Fibroblast of lung (primary cell): ENCODE measurements around the gene EHHADH. TPM values are rescaled to one million over a fixed set of nuclear protein-coding genes. Genes with fewer than 3 reads are reported as not detected.
A peak's percentile ranks its signal among the peaks of the same experiment; 100 is the strongest.

Source experiments
- DNase-seq, 2 donors: peaks; one replicate each; pipeline versions ENCODE4 v3.0.0 to v3.0.0-alpha.2; 2010; ENCODE audit warnings: low read depth in 2 of 2
- H2AFZ ChIP-seq: 2 replicates; pipeline ENCODE4 v1.5.1; 2012; ENCODE audit warnings: low read length, control low read depth, inconsistent platforms
- H3K27ac ChIP-seq: 2 replicates; pipeline ENCODE4 v1.5.1; 2011; ENCODE audit warnings: low read length, control low read depth; ENCODE audit not compliant: insufficient read depth
- H3K27me3 ChIP-seq: 2 replicates; pipeline ENCODE4 v1.5.1; 2011; ENCODE audit warnings: mild to moderate bottlenecking, low read length; ENCODE audit not compliant: control insufficient read depth, insufficient read depth
- H3K36me3 ChIP-seq: 2 replicates; pipeline ENCODE4 v1.5.1; 2011; ENCODE audit warnings: low read length; ENCODE audit not compliant: control insufficient read depth, insufficient read depth
- H3K4me1 ChIP-seq: 2 replicates; pipeline ENCODE4 v1.5.1; 2011; ENCODE audit warnings: low read length; ENCODE audit not compliant: control insufficient read depth, insufficient read depth; ENCODE audit errors: extremely low read depth
- H3K4me2 ChIP-seq: 2 replicates; pipeline ENCODE4 v1.5.1; 2011; ENCODE audit warnings: low read length, control low read depth; ENCODE audit not compliant: insufficient read depth; ENCODE audit errors: extremely low read depth
- H3K4me3 ChIP-seq, 4 experiments: fragments of 200-600 bp in 1 of 4; sonication (generic) in 1 of 4; replicated peaks in 1 of 4; 2 replicates each; pipeline ENCODE4 v1.5.1; 2011 to 2016; ENCODE audit warnings: low read length in 4 of 4, low read depth in 3 of 4, mild to moderate bottlenecking in 3 of 4, control low read depth in 2 of 4, inconsistent platforms in 1 of 4, mixed read lengths in 1 of 4; ENCODE audit not compliant: insufficient read depth in 1 of 4; ENCODE audit errors: control extremely low read depth in 1 of 4
- H3K79me2 ChIP-seq: 2 replicates; pipeline ENCODE4 v1.5.1; 2012; ENCODE audit warnings: mild to moderate bottlenecking, low read length, inconsistent platforms; ENCODE audit not compliant: control insufficient read depth, insufficient read depth
- H3K9ac ChIP-seq: 2 replicates; pipeline ENCODE4 v1.5.1; 2011; ENCODE audit warnings: mild to moderate bottlenecking, low read length, control low read depth; ENCODE audit not compliant: insufficient read depth
- H3K9me3 ChIP-seq: 2 replicates; pipeline ENCODE4 v1.5.1; 2012; ENCODE audit warnings: low read depth, low read length; ENCODE audit not compliant: control insufficient read depth, insufficient read depth
- H4K20me1 ChIP-seq: 2 replicates; pipeline ENCODE4 v1.5.1; 2011; ENCODE audit warnings: low read length; ENCODE audit not compliant: control insufficient read depth, insufficient read depth; ENCODE audit errors: extremely low read depth
- EZH2 ChIP-seq: IDR thresholded peaks from 2 replicates; pipeline ENCODE4 v1.5.1; 2012; ENCODE audit warnings: low read length, control low read depth, mild to moderate bottlenecking; ENCODE audit errors: missing control alignments
- polyA plus RNA-seq, 2 donors: library from polyadenylated mRNA; depleted of rRNA in 1 of 2; stranded (reverse) in 1 of 2; unstranded in 1 of 2; fragments of >200 nt; gene quantifications; 2 replicates each; pipeline ENCODE4 v1.2.1, GENCODE V29; 2011 to 2012; ENCODE audit warnings: missing spikeins in 1 of 2
- total RNA-seq: library from RNA; depleted of rRNA; stranded (reverse); fragments of >200 nt; gene quantifications from 2 replicates; pipeline ENCODE4 v1.2.1, GENCODE V29; 2014
- TF ChIP-seq, protein P1 (sequence below), 2 donors: IDR thresholded peaks in 1 of 2; conservative IDR thresholded peaks in 1 of 2; 1 replicate in 1 of 2; 2 replicates in 1 of 2; pipeline ENCODE4 v1.5.1; 2011 to 2012; ENCODE audit warnings: low read length in 2 of 2, control low read depth in 1 of 2, inconsistent platforms in 1 of 2, low read depth in 1 of 2, mild to moderate bottlenecking in 1 of 2

The EHHADH gene
- total and polyA plus RNA-seq, 2 donors (not counting 1 experiment from before 2014, with no cell fraction given), result 6.0 to 6.8 TPM

DNA sequence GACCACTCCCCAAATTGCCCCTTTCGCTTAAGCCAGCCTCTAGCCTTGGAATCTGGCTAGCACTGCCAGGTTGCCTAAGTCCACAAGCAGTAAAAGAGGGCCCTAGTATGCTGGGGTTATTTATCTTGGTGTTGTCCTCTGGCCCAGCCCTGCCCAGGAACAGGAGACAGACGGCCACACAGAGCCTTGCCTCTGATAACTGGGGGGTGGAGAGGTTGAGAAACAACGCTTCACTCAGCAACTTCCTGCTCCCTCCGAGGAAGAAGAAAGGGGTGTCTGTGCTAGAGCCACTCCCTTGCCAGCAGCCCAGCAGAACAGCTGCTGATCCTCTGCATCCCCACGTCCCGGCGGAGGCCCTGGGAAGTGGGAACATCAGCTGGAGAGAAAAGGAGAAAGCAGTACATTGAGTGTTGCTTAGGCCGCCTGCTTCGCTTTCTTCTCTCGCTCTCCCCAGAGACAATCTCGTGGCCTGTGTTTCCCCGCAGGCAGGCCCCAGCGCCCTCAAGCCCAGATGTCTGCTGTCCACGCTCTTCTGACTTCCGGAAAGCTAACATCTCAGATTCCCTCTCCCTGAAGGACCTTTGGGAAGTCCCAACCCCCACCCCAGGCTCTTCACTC is 78.4 kb downstream of the EHHADH start:
- TF ChIP-seq EZH2, result no peak
- TF ChIP-seq, protein P1, sequence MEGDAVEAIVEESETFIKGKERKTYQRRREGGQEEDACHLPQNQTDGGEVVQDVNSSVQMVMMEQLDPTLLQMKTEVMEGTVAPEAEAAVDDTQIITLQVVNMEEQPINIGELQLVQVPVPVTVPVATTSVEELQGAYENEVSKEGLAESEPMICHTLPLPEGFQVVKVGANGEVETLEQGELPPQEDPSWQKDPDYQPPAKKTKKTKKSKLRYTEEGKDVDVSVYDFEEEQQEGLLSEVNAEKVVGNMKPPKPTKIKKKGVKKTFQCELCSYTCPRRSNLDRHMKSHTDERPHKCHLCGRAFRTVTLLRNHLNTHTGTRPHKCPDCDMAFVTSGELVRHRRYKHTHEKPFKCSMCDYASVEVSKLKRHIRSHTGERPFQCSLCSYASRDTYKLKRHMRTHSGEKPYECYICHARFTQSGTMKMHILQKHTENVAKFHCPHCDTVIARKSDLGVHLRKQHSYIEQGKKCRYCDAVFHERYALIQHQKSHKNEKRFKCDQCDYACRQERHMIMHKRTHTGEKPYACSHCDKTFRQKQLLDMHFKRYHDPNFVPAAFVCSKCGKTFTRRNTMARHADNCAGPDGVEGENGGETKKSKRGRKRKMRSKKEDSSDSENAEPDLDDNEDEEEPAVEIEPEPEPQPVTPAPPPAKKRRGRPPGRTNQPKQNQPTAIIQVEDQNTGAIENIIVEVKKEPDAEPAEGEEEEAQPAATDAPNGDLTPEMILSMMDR (conservative IDR thresholded peaks at IDR 0.05 in 1 of 2, IDR thresholded peaks at IDR 0.05 in 1 of 2; ENCODE audit: low read depth in 1 of 2, low read length in 2 of 2), result no peak
- H3K4me3 ChIP-seq, result no peak overlapping the region
- no peaks in the 10 kb centered on the region for H4K20me1 ChIP-seq
- no peak overlapping the region for H3K4me2 ChIP-seq
- H2AFZ ChIP-seq, result peak overlapping the region; percentile 87
- no peaks in the 10 kb centered on the region for H3K9me3 ChIP-seq
- H3K9ac ChIP-seq, result no peak overlapping the region
- peak; percentile 19 to 30 for DNase-seq
- no peaks in the 10 kb centered on the region for H3K27me3 ChIP-seq
- peak overlapping the region; percentile 22 for H3K27ac ChIP-seq
- H3K4me1 ChIP-seq, result no peaks in the 10 kb centered on the region
- H3K79me2 ChIP-seq, result no peaks in the 10 kb centered on the region
- no peaks in the 10 kb centered on the region for H3K36me3 ChIP-seq

DNA sequence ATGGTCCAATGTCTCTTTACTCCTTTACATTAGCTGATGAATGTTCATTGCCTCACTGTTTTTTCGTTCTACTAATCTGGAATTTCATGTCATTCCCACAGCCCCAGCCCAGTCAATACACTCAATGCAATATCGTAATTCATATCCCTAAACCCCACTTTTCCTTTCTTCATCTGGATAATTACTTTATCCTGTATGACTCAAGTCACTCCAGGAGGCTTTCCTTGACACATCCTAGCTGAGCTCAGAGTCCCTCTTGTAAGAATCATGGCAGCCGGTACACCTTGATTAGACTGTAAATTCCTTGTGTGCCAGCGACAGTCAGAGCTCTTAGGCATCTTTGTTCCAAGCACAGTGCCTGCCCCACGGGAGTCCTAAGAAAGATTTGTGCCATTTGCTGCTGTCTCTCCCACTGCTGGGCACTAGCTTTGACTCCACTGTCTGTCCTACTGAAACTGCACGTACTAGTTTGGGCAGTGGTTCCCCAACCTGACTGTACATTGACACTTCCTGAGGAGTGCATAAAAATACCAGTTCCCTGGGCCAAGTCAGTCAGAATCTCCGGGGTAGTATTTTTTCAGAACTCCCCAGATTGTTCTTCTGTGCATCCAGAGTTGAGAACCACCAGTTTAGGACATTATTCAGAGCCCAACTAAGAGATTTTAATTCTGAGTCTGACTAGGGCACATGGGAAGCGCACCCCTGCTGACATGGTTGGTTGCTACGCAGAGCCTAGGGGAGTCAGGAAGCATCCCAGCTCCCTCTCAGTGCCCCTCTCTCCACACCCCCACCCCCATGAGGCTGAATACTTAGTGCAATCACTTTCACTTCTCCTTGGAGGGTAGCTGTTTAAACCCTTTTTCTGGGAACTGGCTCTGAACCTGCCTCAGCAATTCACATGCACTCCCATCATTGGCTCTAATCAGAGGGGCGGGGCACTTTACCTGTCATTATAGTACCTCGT is 81.5 kb downstream of the EHHADH start:
- no peaks in the 10 kb centered on the region for H3K9me3 ChIP-seq
- H3K9ac ChIP-seq, result no peak overlapping the region
- no peaks in the 10 kb centered on the region for H3K79me2 ChIP-seq
- H3K4me1 ChIP-seq, result no peaks in the 10 kb centered on the region
- no peak overlapping the region for H2AFZ ChIP-seq
- DNase-seq, result no peak
- H3K27me3 ChIP-seq, result no peaks in the 10 kb centered on the region
- no peak for TF ChIP-seq EZH2
- TF ChIP-seq, protein P1 (conservative IDR thresholded peaks at IDR 0.05 in 1 of 2, IDR thresholded peaks at IDR 0.05 in 1 of 2; ENCODE audit: low read depth in 1 of 2, low read length in 2 of 2), result no peak
- no peak overlapping the region for H3K27ac ChIP-seq
- no peaks in the 10 kb centered on the region for H3K36me3 ChIP-seq
- H3K4me2 ChIP-seq, result no peak overlapping the region
- H3K4me3 ChIP-seq, result no peak overlapping the region
- no peaks in the 10 kb centered on the region for H4K20me1 ChIP-seq

DNA sequence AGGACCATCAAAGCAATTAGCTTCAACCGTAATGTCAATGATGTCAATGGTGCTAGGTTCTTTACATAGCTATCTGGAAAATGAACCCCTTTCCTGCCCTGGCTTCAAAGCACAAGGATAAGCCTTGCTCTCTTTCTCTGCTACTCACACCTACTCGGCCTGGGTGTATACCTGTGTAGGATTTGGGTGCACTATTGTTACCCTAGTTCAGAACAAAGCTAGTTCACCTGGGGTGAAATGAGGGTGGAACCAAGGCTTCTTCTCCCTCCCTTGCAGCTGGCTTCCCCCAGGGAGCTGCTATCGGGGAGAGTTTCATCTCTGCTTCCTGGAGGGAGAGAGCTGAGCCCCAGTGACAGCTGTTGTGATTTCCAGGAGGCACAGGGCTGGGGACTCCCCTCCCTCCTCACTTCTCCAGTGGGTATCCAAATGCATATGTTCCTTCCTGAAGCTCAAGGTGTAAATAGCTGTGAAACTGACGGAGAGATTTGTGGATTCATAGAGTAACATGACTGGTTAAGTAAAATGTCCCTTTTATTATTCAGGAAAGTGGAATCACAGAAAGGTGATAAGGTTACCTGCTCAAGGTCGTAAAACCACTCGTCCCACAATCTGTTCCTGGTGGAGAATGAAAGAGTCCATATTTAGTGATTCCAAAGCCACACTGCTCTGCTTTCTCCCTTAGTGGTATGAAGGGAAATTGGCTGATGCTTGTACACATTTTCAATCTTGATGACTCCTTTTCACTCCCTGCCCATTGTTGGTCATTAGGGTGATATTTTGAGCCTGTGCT is 89.2 kb downstream of the EHHADH start:
- Histone ChIP-seq H3K27ac (no peak overlapping the region), H2AFZ (no peak overlapping the region), H3K27me3 (peaks cover 6% of the 10 kb centered on the region), H3K4me2 (no peak overlapping the region), H3K4me1 (no peaks in the 10 kb centered on the region), H4K20me1 (no peaks in the 10 kb centered on the region), H3K36me3 (no peaks in the 10 kb centered on the region), H3K9me3 (no peaks in the 10 kb centered on the region), H3K4me3 (no peak overlapping the region), H3K79me2 (no peaks in the 10 kb centered on the region), H3K9ac (no peak overlapping the region)
- no peak for DNase-seq
- TF ChIP-seq EZH2, result no peak
- TF ChIP-seq, protein P1 (conservative IDR thresholded peaks at IDR 0.05 in 1 of 2, IDR thresholded peaks at IDR 0.05 in 1 of 2; ENCODE audit: low read depth in 1 of 2, low read length in 2 of 2), result no peak
